Neural cell (in vitro differentiated cells): ENCODE measurements around the gene TMEM132A. TPM values are rescaled to one million over a fixed set of nuclear protein-coding genes. Genes with fewer than 3 reads are reported as not detected.

Experiments
- H2AFZ ChIP-seq: fragments of 200-600, 300-800 bp; sonication (generic), shearing (Covaris generic); 2 replicates; pipeline ENCODE4 v1.6.0; 2014; ENCODE audit warnings: low read depth, mild to moderate bottlenecking, antibody characterized with exemption, low read length, moderate library complexity
- H3F3A ChIP-seq: fragments of 200-600 bp; shearing (Covaris generic); 2 replicates; pipeline ENCODE4 v1.6.1; 2016; ENCODE audit warnings: mild to moderate bottlenecking, moderate library complexity, mixed read lengths, antibody characterized with exemption, low read length; ENCODE audit not compliant: insufficient read depth, poor library complexity, severe bottlenecking
- H3K27ac ChIP-seq: fragments of 200-600, 300-800 bp; sonication (generic), shearing (Covaris generic); 2 replicates; pipeline ENCODE4 v1.5.1; 2014; ENCODE audit warnings: mild to moderate bottlenecking, low read length, moderate library complexity
- H3K27me3 ChIP-seq: fragments of 300-800, 200-600 bp; sonication (generic), shearing (Covaris generic); 2 replicates; pipeline ENCODE4 v1.6.0; 2014; ENCODE audit warnings: mild to moderate bottlenecking, low read depth, low read length, moderate library complexity; ENCODE audit not compliant: insufficient read depth
- H3K36me3 ChIP-seq: fragments of 300-800, 200-600 bp; sonication (generic), shearing (Covaris generic); 2 replicates; pipeline ENCODE4 v1.5.1; 2014; ENCODE audit warnings: mild to moderate bottlenecking, antibody characterized with exemption, low read length, moderate library complexity; ENCODE audit not compliant: insufficient read depth
- H3K4me2 ChIP-seq: fragments of 300-800, 200-600 bp; sonication (generic), shearing (Covaris generic); 2 replicates; pipeline ENCODE4 v1.6.0; 2014; ENCODE audit warnings: mild to moderate bottlenecking, low read length
- H3K4me3 ChIP-seq: fragments of 300-800, 200-600 bp; sonication (generic), shearing (Covaris generic); 2 replicates; pipeline ENCODE4 v1.5.1; 2014; ENCODE audit warnings: mild to moderate bottlenecking, low read length, moderate library complexity
- H3K79me2 ChIP-seq: fragments of 200-600 bp; shearing (Covaris generic); replicated peaks from 2 replicates; pipeline ENCODE4 v1.6.0; 2014; ENCODE audit warnings: mild to moderate bottlenecking, low read length, moderate library complexity; ENCODE audit not compliant: insufficient read depth
- H3K9ac ChIP-seq: fragments of 300-800, 200-600 bp; sonication (generic), shearing (Covaris generic); 2 replicates; pipeline ENCODE4 v1.6.1; 2016; ENCODE audit warnings: mild to moderate bottlenecking, low read length, mixed read lengths
- H3K9me2 ChIP-seq: fragments of 200-600 bp; shearing (Covaris generic); 2 replicates; pipeline ENCODE4 v1.6.1; 2016; ENCODE audit warnings: mild to moderate bottlenecking, low read length, mixed read lengths; ENCODE audit not compliant: insufficient read depth
- H3K9me3 ChIP-seq: fragments of 200-600, 300-800 bp; sonication (generic), shearing (Covaris generic); 2 replicates; pipeline ENCODE4 v1.6.1; 2016; ENCODE audit warnings: mild to moderate bottlenecking, mixed run types, low read length, moderate library complexity, mixed read lengths
- H4K20me1 ChIP-seq: fragments of 200-600 bp; shearing (Covaris generic); 2 replicates; pipeline ENCODE4 v1.6.1; 2016; ENCODE audit warnings: mild to moderate bottlenecking, mixed run types; ENCODE audit not compliant: insufficient read depth
- EP300 ChIP-seq: fragments of 450-650 bp; conservative IDR thresholded peaks from 2 replicates; pipeline ENCODE4 v1.6.1; 2014; ENCODE audit warnings: antibody characterized with exemption, mild to moderate bottlenecking, moderate library complexity; ENCODE audit not compliant: poor library complexity, severe bottlenecking
- EZH2 ChIP-seq: fragments of 200-600, 300-800 bp; shearing (Covaris generic), sonication (generic); IDR thresholded peaks from 2 replicates; pipeline ENCODE4 v1.6.1; 2014; ENCODE audit warnings: antibody characterized with exemption, low read length, borderline replicate concordance, mild to moderate bottlenecking; ENCODE audit not compliant: insufficient read depth, poor library complexity, severe bottlenecking
- MXI1 ChIP-seq: fragments of 450-650 bp; conservative IDR thresholded peaks from 2 replicates; pipeline ENCODE4 v1.6.1; 2014; ENCODE audit warnings: antibody characterized with exemption, mild to moderate bottlenecking; ENCODE audit not compliant: poor library complexity, severe bottlenecking
- POLR2AphosphoS5 ChIP-seq: IDR thresholded peaks from 2 replicates; pipeline ENCODE4 v1.6.1; 2012
- RAD21 ChIP-seq: fragments of 450-650 bp; conservative IDR thresholded peaks from 2 replicates; pipeline ENCODE4 v1.6.1; 2014; ENCODE audit warnings: antibody characterized with exemption, mild to moderate bottlenecking, moderate library complexity
- SMC3 ChIP-seq: fragments of 450-650 bp; conservative IDR thresholded peaks from 2 replicates; pipeline ENCODE4 v1.6.1; 2014; ENCODE audit warnings: antibody characterized with exemption, mild to moderate bottlenecking, moderate library complexity; ENCODE audit not compliant: poor library complexity
- TAF1 ChIP-seq: IDR thresholded peaks from 2 replicates; pipeline ENCODE4 v1.6.1; 2012; ENCODE audit warnings: low read depth
- polyA plus RNA-seq: library from polyadenylated mRNA; depleted of rRNA; stranded (reverse); fragments of >200 nt; gene quantifications from 2 replicates; pipeline ENCODE4 v1.2.3, GENCODE V29; 2014
- TF ChIP-seq, protein P1 (sequence below): fragments of 450-650 bp; IDR thresholded peaks from 2 replicates; pipeline ENCODE4 v1.5.1; 2014; ENCODE audit warnings: antibody characterized with exemption, mild to moderate bottlenecking, moderate library complexity; ENCODE audit not compliant: poor library complexity, severe bottlenecking
- TF ChIP-seq, protein P2 (sequence below): IDR thresholded peaks from 2 replicates; pipeline ENCODE4 v1.6.1; 2012; ENCODE audit warnings: borderline replicate concordance

The TMEM132A gene
- polyA plus RNA-seq, 1 donor from 2014 or later, result 215 TPM

DNA sequence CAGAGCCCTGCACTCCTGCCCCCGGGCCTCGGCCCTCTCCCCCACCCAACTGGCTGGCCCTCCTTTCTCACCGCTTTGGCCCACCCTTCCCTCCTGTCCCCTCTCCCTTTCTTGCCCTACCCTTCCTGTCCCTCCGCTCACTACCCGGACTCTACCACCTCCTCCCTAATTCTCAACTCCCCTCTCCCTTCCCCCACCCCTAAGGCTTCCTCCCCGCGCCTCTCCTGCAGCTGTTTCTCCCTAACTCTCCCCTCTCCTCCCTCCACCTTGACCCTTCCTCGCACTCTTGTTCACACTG is 27.3 kb downstream of the TMEM132A start:
- Histone ChIP-seq H3K27me3 (peaks cover 17% of the 10 kb centered on the region), H3K36me3 (no peaks in the 10 kb centered on the region), H3F3A (no peaks in the 10 kb centered on the region), H2AFZ (no peak overlapping the region), H4K20me1 (no peaks in the 10 kb centered on the region), H3K79me2 (no peaks in the 10 kb centered on the region), H3K9ac (no peak overlapping the region), H3K9me3 (no peaks in the 10 kb centered on the region), H3K4me3 (no peak overlapping the region), H3K4me2 (no peak overlapping the region), H3K9me2 (no peaks in the 10 kb centered on the region), H3K27ac (no peak overlapping the region)
- TF ChIP-seq, protein P1, sequence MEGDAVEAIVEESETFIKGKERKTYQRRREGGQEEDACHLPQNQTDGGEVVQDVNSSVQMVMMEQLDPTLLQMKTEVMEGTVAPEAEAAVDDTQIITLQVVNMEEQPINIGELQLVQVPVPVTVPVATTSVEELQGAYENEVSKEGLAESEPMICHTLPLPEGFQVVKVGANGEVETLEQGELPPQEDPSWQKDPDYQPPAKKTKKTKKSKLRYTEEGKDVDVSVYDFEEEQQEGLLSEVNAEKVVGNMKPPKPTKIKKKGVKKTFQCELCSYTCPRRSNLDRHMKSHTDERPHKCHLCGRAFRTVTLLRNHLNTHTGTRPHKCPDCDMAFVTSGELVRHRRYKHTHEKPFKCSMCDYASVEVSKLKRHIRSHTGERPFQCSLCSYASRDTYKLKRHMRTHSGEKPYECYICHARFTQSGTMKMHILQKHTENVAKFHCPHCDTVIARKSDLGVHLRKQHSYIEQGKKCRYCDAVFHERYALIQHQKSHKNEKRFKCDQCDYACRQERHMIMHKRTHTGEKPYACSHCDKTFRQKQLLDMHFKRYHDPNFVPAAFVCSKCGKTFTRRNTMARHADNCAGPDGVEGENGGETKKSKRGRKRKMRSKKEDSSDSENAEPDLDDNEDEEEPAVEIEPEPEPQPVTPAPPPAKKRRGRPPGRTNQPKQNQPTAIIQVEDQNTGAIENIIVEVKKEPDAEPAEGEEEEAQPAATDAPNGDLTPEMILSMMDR, result no peak
- no peak for TF ChIP-seq SMC3
- TF ChIP-seq MXI1, result no peak
- no peak for TF ChIP-seq EP300
- TF ChIP-seq TAF1, result no peak
- no peak for TF ChIP-seq POLR2AphosphoS5
- TF ChIP-seq RAD21, result no peak
- TF ChIP-seq, protein P2, sequence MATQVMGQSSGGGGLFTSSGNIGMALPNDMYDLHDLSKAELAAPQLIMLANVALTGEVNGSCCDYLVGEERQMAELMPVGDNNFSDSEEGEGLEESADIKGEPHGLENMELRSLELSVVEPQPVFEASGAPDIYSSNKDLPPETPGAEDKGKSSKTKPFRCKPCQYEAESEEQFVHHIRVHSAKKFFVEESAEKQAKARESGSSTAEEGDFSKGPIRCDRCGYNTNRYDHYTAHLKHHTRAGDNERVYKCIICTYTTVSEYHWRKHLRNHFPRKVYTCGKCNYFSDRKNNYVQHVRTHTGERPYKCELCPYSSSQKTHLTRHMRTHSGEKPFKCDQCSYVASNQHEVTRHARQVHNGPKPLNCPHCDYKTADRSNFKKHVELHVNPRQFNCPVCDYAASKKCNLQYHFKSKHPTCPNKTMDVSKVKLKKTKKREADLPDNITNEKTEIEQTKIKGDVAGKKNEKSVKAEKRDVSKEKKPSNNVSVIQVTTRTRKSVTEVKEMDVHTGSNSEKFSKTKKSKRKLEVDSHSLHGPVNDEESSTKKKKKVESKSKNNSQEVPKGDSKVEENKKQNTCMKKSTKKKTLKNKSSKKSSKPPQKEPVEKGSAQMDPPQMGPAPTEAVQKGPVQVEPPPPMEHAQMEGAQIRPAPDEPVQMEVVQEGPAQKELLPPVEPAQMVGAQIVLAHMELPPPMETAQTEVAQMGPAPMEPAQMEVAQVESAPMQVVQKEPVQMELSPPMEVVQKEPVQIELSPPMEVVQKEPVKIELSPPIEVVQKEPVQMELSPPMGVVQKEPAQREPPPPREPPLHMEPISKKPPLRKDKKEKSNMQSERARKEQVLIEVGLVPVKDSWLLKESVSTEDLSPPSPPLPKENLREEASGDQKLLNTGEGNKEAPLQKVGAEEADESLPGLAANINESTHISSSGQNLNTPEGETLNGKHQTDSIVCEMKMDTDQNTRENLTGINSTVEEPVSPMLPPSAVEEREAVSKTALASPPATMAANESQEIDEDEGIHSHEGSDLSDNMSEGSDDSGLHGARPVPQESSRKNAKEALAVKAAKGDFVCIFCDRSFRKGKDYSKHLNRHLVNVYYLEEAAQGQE, result no peak
- TF ChIP-seq EZH2, result no peak

DNA sequence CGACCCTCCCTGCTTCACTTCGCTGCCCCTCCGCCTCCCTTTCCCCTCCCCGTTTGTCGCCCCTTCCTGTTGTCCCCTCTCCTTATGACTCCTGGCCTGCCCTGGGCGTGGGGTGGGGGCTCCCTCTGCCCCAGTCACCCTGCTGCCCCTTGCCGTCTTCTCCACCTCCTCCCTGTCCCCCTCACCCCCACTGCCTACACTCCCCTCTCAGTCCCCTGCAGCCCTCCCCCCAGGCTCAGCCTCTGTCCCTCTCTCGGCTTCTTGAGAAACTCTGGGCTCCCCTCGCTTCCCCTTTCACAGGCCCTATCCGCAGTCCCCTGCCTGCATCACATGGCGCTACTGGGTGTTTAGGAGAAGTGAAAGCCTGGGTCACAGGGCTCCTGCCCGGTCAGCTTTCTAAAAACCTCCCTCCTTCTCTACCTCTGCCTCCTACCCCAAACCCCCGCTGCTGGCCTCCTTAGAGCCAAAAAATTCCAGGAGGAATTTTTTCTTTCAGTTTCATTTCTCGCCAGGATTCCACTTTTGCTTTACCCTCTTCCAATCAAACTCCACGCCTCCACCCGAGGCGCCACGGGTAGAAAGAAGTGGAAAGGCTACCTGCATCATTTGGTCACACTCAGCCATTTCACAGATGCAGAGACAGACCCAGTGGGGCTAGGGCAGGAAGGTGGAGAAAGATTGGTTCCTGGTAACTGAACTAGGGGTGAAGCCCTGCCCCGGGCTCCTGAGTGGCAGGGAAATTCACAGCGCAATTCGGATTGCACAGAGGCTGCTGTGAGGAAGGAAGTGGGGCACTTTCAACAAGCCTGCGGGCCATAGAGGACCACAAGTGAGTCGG is 27.9 kb downstream of the TMEM132A start, which contains the start of gene SLC15A3:
SLC15A3 (minus strand) TSS at position 273 of the 838 bp plus-strand sequence. CDS start 625 bp downstream, outside the sequence.
- Histone ChIP-seq H4K20me1 (no peaks in the 10 kb centered on the region), H2AFZ (no peak within 1 kb of the TSS), H3K9ac (no peak within 1 kb of the TSS), H3K9me3 (no peaks in the 10 kb centered on the region), H3K27ac (no peak within 1 kb of the TSS), H3K36me3 (no peaks in the 10 kb centered on the region), H3K4me2 (no peak within 1 kb of the TSS), H3K79me2 (no peaks in the 10 kb centered on the region), H3K9me2 (no peaks in the 10 kb centered on the region), H3F3A (no peaks in the 10 kb centered on the region), H3K4me3 (no peak within 1 kb of the TSS), H3K27me3 (peaks cover 17% of the 10 kb centered on the region)
- no peak for TF ChIP-seq EP300
- TF ChIP-seq, protein P2, result no peak
- TF ChIP-seq, protein P1, result no peak
- TF ChIP-seq SMC3, result no peak
